Hematopoietic multipotent progenitor cell treated with erythropoietin and hydrocortisone succinate and interleukin-3 and kit ligand, for 8 days (in vitro differentiated cells): ENCODE measurements around the gene TMEM88.
"Not testable (repeated sequence)": the region's sequence is repeated elsewhere in the genome, so short reads cannot be mapped to it uniquely, and the experiment has no call there.

Source experiments
- DNase-seq: peaks from one replicate; pipeline ENCODE4 v3.0.0-alpha.2; 2015

Gene TMEM88

DNA sequence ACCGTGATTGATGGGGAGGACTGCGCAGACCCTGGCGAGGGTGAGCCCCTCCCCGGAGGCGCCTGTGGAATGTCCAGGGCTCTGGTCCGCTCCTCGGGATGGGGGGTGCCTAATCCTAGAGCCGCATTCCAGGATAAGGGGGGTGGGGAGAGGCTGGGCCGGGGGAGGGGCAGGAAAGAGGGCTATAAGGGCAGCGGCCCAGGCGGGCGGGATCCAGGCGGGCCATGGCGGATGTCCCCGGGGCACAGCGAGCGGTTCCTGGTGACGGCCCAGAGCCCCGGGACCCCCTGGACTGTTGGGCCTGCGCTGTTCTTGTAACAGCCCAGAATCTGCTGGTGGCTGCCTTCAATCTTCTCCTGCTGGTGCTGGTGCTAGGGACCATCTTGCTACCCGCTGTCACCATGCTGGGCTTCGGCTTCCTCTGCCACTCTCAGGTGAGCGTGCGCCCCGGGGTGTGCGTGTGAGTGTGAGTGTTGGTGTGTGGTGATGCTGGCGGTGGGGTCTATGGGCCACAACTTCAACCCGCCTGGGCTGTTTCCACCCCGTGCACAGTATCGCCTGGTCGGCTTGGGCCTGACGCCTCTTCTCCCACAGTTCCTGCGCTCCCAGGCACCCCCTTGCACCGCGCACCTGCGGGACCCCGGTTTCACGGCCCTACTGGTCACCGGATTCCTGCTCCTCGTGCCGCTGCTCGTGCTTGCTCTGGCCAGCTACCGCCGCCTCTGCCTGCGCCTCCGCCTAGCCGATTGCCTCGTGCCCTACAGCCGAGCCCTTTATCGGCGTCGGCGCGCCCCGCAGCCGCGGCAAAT is at the start of gene TMEM88:
TMEM88 (plus strand) TSS at position 216 of the 809 bp plus-strand sequence; CDS start at position 225, 9 bp downstream.
- DNase-seq: no peak

- no peak for DNase-seq
Measured at GRCh38 chr17:7806587-7806986, 48.3 kb upstream of the TMEM88 start.

DNA sequence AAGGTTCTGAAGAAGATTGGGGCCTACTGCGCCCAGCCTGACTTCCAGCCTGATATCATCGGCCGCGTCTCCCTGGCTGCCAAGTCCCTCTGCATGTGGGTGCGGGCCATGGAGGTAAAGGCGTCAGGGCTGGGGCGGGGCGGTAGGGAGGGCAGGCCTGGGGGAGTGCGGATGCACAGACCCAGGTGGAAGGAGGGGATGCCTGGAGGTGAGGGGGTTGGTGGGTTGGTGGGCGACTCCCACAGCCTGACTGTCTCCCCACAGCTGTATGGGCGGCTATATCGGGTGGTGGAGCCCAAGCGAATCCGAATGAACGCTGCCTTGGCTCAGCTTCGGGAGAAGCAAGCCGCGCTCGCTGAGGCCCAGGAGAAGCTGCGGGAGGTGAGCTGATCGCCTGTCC is 47.7 kb upstream of the TMEM88 start:
- no peak for DNase-seq

DNA sequence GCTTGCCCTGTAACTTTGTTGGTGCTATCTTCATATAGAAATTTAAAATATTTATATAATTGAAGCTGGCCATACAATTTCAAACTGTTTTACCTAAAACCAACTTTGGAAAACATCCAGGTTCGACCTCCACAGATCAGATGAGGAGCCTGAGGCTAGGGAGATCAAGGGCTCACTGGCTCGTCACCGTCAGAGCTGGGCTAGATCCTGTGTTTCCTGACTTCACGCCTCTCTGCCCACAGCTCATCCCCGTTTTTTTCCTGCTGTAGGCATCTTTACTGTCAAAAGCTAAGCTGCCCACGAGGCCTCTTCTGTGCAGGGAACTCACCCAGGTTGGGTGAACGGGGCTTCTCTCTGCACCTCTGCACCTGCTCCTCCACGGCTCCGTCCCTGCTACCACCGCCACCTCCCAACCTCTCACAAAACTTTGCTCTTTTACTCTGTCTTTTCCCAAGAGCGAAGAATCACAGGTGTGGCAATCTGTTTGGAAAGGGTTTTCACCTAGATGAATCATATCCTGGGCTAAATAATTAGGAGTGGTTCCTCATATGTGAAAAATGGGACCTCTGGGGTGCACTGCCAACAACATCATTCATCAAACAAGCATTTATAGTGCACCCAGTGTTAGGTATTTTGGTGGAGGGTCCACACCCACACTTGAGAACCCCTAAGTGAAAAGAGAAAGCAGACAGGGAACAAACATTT is 45.6 kb upstream of the TMEM88 start:
- DNase-seq: no peak

DNA sequence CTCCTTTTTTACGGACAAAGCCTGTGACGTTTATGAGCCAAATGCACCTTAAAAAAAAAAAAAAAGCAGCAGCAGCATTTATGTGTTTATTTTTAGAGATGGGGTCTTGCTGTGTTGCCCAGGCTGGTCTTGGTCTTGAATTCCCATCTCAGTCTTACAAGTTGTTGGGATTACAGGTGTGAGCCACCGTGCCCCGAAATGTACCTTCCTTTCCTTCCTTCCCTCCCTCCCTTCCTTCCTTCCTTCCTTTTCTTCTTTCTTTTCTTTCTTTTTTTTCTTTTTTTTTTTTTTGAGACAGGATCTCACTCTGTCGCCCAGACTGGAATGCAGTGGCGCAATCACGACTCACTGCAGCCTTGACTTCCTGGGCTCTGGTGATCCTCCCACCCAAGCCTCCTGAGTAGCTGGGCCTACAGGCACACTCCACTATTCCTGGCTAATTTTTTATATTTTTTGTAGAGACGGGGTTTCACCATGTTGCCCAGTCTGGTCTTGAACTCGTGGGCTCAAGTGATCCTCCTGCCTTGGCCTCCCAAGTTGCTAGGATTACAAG is 45.0 kb upstream of the TMEM88 start:
- not testable (repeated sequence) for DNase-seq

- no peak for DNase-seq
Measured at GRCh38 chr17:7811251-7811650, 43.6 kb upstream of the TMEM88 start.

- DNase-seq: no peak
Measured at GRCh38 chr17:7814969-7815368, 39.9 kb upstream of the TMEM88 start.

DNA sequence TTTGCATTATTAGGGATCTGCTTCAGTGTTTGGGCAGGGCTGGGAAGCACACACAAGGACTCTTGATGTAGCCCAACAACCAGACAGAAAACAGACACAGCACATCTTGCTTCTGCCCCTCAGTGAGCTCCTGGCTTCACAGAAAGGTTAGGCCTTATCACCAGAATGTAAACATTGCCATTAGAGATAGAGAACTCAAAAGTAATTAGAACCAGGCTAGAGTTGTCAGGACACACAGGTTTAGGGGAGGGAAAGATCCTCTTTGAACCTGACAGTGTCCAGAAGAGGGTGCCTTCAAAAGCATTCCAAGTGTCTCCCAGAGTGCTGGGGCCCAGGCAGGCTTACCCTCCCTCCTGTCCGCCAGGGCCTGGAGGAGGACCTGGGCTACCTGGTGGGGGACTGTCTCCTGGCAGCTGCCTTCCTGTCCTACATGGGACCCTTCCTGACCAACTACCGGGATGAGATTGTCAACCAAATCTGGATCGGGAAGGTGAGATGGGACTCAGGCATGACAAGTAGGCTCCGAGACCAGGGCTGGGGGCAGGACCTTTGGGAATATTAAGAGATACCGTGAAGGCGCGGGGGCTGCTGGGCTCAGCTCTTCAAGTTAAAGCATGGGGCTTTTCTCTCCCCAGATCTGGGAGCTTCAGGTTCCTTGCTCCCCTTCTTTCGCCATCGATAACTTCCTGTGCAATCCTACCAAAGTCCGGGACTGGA is 37.8 kb upstream of the TMEM88 start:
- DNase-seq: no peak

DNA sequence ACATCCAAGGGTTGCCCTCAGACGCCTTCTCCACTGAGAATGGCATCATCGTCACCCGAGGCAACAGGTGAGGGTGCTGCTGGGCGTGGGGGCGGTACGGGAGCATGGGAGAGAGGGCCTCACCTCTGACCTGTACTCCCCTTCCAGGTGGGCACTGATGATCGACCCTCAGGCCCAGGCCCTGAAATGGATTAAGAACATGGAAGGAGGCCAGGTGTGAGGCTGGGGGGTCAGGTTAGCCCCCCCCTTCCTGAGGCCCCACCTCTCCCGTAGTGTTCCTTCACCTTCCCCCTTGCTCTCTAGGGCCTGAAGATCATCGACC is 37.3 kb upstream of the TMEM88 start:
- no peak for DNase-seq

GRCh38 chr17:7818026-7818425 is 36.8 kb upstream of the TMEM88 start:
- DNase-seq: no peak

DNA sequence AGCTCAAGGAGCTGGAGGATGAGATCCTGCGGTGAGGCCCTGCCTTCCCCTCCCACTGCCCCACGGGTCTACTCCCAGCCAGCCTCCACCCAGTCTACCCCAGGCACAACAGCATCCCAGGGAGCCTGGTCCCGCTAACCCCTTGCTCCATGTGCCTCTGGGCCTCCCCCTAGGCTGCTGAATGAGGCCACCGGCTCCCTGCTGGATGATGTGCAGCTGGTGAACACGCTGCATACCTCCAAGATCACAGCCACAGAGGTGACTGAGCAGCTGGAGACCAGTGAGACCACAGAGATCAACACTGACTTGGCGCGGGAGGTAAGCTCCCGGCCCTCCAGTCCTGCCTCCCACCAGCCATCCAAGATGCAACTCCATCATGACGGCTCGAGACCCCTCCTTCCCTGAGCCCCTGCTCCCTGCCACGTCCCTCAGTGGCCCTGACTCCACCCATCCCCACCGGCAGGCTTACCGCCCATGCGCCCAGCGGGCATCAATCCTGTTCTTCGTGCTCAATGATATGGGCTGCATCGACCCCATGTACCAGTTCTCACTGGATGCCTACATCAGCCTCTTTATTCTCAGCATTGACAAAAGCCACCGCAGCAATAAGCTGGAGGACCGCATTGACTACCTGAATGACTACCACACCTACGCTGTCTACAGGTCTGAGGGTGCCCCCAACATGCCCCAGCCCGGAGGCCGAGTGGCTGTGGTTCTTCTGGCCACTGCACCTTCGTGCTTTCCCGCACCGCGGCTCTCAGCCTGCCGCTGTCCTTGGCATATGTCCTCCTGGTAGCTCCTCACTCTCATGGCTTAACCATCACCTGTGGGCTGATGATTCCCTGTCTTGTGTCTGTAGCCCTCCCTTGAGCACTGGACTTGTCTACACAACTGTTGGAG is 35.9 kb upstream of the TMEM88 start:
- DNase-seq: no peak

DNA sequence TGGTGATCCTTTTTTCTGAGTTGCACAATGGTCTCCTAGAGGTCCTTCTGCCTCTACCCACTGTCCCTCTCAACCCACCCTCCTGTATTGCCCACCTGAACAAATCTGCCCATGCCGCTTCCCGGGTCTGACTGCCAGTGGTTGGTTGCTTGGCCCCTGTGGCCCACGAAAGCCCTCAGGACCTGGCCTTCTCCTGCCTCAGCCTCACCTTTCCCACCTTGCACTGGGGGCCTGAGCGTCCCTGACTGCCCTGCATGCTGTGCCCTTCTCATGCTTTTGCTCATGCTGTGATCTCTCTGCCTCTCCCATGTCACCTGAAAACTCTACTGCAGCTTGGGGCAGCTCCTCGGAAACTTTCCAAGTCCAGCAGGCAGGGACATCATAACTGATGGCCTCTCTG is 34.6 kb upstream of the TMEM88 start:
- no peak for DNase-seq

- DNase-seq: no peak
Measured at GRCh38 chr17:7822126-7822525, 32.7 kb upstream of the TMEM88 start.

DNA sequence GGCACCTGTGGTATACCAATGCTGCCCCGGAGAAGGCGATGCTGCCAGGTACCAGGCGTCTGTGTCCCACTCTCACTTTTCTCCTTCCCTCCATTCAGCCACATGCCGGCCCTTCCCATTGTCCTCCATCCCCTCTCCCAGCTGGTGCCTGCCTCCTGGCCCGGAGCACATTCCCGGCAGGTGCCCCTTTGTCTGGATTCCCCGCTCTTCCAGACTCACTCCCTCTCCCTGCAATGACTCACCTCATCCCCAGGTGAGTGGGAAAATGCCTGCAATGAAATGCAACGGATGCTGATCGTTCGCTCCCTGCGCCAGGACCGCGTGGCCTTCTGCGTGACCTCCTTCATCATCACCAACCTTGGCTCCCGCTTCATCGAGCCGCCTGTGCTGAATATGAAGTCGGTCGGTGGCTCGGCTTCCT is 31.3 kb upstream of the TMEM88 start:
- no peak for DNase-seq

- no peak for DNase-seq
Measured at GRCh38 chr17:7824021-7824924, 30.6 kb upstream of the TMEM88 start.

- DNase-seq: peak; percentile 40
Measured at GRCh38 chr17:7825206-7825990, 29.5 kb upstream of the TMEM88 start.

GRCh38 chr17:7830616-7831015 is 24.2 kb upstream of the TMEM88 start:
- DNase-seq: no peak

- DNase-seq: no peak
Measured at GRCh38 chr17:7831233-7831632, 23.6 kb upstream of the TMEM88 start.

- no peak for DNase-seq
Measured at GRCh38 chr17:7832431-7832830, 22.4 kb upstream of the TMEM88 start.

GRCh38 chr17:7833011-7833794 is 21.7 kb upstream of the TMEM88 start:
- DNase-seq: no peak
